ENCODE results near the gene PLCH1.

DNA sequence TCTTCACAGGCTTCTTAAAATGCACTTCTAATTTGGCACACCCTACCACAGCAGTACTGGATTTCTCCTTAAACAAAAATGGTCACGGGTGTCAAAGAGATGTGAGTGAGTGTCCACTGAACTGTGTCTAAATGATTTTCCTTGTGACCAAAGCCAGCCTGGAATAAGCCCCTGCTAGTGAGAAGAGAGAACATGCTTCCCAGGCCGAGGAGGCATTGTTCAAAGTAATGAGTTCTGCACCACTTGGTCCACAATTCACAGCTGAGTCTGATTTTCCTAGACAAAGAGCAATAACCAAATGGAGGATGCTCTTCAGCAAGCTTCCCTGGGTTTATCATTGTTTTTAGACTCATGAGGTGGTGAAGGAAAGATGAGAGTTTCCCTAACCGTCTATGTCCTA, 3.8 kb downstream of the PLCH1 start:
- TF ChIP-seq FOXA1 (IDR thresholded peaks at IDR 0.05) (no peak), FOXA1 (CRISPR knock-in tag; IDR thresholded peaks at IDR 0.05) (no peak), SUZ12 (IDR thresholded peaks at IDR 0.05; ENCODE audit: low read depth, low read length) (no peak)
- TF ChIP-seq, protein P1, sequence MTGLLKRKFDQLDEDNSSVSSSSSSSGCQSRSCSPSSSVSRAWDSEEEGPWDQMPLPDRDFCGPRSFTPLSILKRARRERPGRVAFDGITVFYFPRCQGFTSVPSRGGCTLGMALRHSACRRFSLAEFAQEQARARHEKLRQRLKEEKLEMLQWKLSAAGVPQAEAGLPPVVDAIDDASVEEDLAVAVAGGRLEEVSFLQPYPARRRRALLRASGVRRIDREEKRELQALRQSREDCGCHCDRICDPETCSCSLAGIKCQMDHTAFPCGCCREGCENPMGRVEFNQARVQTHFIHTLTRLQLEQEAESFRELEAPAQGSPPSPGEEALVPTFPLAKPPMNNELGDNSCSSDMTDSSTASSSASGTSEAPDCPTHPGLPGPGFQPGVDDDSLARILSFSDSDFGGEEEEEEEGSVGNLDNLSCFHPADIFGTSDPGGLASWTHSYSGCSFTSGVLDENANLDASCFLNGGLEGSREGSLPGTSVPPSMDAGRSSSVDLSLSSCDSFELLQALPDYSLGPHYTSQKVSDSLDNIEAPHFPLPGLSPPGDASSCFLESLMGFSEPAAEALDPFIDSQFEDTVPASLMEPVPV (CRISPR knock-in tag; IDR thresholded peaks at IDR 0.05), result no peak

All from HepG2 (cell line).